ENCODE data around the gene AKT2. TPM values are rescaled to one million over a fixed set of nuclear protein-coding genes. Genes with fewer than 3 reads are reported as not detected.

AKT2 gene
- total RNA-seq, 1 experiment from 2014 or later, result 98.3 TPM

DNA sequence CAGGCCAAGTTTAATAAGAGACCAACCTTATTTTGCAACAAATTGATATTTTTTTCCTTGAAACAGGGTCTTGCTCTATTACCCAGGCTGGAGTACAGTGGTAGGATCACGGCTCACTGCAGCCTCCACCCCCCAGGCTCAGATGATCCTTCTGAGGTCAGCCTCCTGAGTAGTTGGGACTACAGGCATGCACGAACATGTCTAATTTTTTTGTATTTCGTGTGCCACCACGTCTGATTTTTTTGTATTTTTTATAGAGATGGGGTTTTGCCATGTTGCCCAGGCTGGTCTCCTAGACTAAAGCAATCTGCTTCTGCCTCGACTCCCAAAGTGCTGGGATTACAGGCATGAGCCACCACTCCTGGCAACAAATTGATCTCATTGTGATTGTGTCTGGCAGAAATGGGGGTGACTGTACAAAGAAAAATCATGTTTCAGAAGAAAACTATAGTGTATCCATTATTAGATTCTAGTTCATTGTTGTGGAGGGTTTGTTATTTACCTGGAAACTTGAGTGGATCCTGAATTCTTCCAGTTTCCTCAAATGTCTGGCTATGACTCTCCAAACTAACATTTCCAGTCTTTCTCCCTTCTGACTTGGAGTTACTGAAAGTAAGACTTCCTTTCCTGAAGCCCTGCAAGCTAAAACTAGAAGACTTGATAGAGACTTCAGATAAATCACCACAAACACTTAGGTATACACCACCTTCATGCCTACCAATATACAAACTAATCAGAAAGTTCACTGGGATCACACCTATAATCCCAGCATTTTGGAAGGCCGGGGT lies 17.3 kb upstream of the AKT2 start:
- DNase-seq (ENCODE audit: low read depth), result no peak

DNA sequence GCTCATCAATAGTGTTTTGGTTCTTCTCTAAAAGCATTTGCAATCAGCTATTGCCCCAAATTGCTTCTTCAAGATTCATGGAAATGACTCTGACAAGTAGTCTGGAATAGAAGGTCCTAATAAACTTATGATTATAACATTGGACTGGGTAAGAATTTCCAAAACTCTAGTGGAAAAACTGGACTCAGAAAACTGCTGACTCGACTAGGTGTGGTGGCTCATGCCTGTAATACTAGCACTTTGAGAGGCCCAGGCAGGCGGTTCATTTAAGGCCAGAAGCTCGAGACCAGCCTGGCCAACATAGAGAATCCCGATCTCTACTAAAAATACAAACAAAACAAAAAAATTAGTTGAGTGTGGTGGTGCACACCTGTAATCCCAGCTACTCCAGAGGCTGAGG lies 15.5 kb upstream of the AKT2 start:
- no peak for DNase-seq (ENCODE audit: low read depth)

DNA sequence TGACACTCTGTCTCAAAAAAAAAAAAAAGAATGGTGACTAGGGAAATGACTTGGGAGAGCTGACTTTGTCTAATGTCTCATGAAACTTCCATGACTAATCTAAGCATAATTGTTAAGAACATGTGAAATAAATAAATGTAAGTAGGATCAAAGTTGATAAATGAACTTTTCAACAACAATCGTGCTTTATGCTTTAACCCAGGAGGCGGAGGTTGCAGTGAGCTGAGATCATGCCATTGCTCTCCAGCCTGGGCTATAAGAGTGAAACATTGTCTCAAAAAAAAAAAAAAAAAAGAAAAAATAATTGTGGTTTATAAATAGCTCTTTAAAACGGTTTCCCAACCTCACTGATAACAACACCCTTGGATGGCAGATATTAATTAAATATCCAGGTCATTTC lies 12.9 kb upstream of the AKT2 start:
- DNase-seq (ENCODE audit: low read depth), result no peak

DNA sequence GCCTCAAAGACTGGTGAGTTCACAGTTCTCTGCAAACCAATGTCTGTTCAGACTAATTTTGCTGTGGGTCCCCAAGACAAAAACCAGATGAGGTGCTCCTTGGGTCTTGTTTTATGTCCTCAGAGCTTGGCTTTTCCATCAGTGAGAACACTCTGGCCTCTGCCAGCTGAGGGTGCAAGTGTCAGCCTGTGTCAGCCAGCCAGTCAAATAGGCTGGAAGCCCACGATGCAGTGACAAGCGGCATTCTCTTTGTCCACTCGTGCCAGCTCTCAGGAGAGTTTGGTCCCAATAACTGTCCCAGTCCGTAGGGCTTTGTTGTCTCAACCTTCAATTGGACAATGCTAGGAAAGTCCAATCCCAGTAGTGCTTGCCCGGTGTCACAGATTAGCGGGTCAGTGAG lies 9.4 kb upstream of the AKT2 start:
- DNase-seq (ENCODE audit: low read depth), result no peak

DNA sequence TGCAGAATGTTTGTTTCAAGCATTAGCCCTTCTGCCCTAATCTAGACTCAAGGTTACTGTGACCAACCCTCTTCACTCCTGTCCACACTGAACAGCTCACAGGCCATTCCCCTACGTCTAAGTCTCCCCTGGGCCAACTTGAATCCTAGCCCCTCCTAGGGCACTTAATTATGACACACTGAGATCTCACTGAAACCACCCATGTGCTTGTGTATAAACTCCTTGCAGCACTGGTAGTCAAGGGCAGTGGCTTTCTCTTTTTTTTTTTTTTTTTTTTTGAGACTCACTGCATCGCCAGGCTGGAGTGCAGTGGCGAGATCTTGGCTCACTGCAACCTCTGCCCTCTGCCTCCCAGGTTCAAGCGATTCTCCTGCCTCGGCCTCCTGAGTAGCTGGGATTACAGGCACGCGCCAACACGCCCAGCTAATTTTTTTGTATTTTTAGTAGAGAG lies 1.9 kb upstream of the AKT2 start:
- no peak for DNase-seq (ENCODE audit: low read depth)

DNA sequence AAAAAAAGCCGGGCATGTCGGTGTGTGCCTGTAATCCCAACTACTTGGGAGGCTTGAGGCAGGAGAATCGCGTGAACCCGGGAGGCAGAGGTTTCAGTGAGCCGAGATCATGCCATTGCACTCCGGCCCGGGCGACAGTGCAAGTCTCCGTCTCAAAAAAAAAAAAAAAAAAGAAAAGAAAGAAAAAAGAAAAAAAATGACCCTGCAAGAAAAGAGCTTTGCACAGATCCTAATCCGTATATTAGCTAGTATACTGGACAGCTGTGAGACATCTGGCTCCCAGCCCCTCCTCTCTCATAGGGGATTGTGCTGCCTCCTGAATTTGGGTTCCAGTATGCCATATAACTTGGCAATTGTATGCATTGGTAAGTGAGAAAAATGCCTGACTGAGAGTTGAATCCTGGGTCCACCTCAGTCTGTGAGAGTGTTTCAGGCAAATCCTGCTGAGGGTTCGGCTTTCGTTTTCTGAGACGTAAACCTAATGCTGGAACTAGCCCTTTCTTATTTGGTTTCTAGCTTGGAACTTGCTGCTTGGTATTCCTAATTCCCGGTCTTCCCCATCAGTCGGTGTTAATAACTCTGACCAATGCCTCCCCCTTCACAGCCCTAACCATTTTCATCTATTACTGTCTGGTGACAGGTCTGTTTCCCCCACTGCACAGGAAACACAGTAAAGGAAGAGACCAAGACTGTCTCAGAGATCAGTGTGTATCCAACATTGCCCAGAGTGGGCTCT lies 1.3 kb upstream of the AKT2 start:
- no peak for DNase-seq (ENCODE audit: low read depth)

DNA sequence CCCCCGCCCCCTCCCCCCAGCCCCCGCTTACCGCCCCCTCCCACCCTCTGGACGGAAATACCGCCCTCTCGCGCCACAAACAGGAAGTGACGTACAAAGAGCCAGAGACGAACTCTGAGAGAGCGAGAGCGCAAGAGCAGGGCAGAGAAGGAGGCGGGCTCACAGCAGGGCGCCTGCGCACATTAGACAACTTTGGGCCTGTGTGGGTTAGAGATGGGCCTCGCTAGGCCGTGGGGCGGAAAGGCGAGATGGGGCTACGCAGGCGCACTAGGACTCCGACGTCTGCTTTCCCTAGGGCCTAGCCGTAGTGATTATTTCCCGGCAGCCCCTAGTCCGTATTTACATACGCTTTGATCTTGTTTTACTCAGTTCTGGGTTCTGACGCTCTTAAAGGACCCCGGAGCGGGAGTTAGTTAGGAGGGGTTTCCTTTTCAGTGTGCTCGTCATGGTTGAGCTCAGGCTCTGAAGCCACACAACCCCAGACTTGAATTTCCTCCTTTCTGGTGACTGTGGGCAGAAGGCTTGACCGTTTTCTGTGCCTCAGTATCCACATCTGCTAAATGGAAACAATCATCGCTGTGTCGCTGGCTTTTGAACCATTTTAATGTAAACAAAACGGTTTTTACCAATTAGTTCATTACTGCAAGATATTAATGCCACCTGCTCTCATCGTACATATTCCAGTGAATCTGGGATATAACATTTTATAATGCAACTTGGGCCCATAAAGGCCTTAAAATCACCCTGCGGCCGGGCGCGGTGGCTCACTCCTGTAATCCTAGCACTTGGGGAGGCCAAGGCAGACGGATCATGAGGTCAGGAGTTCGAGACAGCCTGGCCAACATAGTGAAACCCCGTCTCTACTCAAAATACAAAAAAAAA lies 449 bp upstream of the AKT2 start:
- DNase-seq (ENCODE audit: low read depth), result peak; percentile 99

DNA sequence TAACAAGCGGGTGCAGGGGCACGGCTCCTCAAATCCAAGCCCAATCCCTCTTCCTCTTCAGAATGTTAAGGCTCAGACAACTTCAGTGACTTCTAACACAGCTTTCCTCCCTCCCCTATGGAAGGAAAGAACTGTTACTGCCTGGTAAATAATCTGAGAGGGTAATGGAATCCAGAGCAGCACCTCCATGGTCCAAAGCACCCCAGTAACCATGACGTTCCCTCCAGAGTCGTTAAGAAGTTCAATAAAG lies 969 bp downstream of the AKT2 start:
- DNase-seq (ENCODE audit: low read depth), result no peak

DNA sequence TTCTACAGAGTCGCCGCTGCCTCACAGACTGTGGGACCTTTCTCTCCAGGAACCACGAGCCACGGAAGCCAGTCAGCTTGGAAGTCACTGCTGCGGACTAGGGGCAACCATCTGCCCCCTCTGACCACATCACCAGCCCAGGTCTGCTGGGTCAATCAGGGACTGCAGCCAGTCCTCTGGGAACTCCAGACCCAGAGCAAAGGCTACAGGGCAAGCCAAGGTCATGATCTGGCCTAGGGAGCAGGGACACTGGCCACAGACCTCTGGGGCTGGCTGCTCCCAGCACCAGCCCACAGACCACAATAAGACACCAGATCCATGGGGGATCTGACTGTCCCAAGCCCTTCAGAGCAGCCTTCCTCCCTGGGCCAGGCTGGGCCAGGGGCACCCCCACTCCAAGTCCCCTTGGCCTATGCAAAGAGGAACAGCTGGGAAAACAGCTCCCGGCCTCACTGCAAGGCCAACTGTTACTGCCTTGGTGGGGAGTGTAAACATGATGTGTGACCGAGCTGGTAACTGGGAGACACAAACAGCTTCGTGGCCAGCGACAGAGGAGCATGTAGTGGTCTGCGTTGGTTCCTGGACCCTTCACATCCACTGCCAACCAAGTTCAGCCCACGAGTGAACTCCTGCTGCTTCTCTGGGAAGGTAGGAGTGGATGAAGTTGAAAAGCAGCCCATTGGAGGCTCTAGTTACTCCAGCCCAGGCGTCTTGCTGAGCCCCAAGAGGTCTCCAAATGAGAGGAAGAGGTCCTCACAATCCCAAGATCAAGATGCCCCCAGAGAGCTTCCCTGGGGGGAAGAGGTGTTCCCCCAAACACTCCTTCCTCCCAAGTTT lies 1.5 kb downstream of the AKT2 start:
- DNase-seq (ENCODE audit: low read depth), result no peak

DNA sequence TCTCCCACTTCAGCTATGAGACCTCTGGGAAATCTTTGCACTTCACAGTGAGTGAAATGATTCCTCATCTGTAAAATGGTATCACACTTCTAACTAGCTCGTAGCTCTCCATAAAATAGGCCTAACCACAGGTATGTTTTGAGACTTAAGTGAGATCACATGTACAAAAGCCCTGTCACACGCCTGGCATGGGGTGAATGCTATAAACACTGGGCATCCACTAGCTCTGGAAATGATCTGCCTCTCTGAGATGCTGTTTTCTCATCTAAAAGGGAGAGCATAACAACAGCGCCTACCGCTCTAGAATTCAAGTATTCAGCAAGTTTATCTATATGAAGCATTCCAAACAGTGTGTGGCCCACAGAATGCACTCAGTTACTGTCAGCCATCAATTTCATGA lies 2.2 kb downstream of the AKT2 start:
- no peak for DNase-seq (ENCODE audit: low read depth)

DNA sequence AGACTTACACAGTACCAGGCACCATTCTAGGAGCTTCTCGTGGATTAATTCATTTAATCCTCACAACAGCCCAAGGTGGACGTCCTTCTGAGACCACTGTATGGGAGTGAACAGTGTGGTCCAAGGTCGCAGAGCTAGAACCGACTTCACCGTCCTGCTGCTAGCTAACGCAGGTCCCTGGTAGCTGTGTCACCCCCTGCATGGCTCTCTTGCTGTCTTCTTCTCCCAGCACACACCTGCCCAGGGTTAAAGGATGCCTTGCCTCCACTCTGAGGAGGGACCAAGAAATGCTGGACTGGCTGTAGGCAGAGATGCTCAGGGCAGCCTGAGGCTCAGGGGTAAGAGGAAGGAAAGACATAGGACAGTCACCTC lies 3.0 kb downstream of the AKT2 start:
- no peak for DNase-seq (ENCODE audit: low read depth)

DNA sequence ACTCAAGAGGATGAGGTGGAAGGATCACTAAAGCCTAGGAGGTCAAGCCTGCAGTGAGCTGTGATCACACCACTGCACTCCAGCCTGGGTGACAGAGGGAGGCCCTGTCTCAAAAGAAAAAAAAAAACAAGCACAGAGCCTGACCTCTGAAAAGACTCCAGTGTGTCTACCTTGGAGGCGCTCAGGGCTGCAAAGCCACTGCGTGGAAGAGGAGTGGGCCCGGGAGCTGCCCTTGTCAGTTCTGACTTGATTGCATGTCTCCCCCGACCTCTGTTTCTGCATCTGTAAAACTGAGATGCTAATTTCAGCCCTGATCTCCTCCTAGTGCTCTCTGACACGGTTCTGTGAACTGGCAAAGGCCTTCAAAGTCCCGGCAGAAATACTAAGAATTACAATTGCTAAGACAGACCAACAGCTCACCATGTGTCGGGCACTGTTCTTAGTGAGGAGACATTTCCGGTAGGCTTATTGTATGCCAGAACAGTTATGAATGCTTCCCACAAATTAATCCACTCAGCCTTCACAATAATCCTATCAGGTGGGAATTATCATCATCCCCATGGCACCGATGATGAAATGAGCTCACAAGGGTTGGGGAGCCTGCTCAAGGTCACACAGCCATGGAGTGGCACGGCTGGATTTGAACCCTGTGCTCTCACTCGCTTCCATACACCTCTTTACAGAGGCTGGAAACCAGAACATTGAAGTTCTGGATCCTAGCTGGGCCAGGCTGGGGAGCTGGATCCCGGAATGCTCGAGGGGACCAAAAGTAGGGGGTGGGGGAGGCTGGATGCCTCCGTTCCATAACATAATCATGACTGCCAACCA lies 3.5 kb downstream of the AKT2 start:
- DNase-seq (ENCODE audit: low read depth), result no peak

DNA sequence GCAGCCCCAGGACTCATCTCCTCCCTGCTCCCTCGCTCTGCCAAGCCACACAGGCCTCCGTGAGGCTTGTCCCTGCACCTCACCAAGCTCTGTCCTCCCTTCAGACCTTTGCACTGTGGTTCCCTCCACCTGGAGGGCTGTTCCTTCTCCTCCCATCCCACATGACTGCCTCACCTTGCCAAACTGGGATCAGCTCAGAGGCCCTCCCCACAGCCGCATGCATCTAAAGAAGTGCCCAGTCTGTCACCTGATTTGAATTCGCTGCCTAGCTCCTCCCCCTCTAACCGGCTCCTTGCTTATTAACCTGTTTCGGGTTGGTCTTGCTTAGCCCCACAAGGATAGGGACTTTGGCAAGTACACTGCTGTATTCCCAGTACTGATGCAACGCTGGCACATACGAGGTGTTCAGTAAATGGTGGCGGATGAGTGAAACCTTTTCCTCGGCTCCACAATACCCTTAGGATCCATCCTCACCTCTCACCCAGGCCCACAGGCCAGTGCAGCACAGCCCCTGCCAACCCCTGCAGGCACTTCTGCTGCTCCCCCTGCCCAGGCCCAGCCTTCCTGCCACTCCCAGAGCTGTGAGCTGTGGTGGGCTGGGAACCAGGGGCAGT lies 4.4 kb downstream of the AKT2 start:
- no peak for DNase-seq (ENCODE audit: low read depth)

DNA sequence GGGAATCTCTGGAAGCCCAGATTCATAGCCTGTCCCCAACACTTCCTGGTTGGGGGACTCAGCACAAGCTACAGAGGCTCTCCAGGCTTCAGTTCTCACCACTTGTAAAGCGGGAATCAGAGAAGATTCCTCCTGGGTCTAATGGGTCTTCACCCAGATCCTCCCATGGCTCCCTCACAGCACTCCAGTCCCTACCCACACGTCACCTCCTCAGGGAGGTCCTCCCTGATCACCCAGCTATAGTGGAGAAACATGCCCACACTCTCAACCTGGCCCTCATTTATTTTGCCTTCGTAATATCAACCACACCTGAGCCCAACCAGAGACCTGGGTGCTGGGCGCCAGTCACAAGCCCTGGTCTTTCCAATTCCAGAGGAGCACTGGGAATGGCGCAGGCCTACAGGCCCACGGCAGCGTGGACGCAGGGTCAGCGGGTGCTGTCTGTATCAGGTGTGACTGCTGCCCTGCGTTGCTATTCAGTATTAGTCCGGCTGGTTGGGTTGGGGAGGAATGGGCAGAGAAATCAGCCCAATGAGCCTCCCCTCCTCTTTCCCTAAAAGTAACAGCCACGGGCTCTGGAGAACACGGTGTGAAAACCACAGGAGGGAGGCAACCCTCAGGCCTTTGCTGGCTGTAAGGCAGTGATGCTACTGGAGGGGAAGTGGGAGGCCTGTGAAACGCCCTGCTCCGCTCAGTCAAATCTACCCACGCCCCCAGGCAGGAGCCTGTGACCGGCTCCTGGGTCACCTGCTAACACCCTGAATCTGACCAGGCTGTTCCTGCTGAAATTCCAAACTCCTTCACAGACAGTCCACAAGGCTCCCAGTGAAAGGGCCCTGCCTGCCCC lies 5.2 kb downstream of the AKT2 start:
- DNase-seq (ENCODE audit: low read depth), result no peak

DNA sequence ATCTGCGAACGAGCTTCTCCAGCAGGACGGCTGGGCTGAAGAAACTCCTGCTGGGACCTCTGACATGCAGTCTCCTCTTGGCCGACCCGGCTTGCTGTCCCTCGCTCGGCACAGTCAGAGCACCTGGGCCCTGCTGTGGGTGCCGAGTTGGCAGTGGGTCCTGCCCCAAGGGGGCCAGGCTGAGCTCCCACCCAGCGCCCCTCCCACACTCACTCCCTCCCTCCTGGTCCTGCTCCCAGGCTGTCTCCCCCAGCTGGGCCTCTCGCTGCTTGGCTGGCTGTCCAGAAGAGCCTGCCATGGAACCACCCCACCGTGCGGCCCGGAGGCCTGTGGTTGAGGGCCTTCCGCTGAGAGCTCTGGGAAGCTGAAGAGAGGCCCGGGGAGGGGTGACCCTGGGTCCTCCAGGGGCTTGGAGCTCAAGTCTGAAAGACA lies 6.0 kb downstream of the AKT2 start:
- DNase-seq (ENCODE audit: low read depth), result no peak

DNA sequence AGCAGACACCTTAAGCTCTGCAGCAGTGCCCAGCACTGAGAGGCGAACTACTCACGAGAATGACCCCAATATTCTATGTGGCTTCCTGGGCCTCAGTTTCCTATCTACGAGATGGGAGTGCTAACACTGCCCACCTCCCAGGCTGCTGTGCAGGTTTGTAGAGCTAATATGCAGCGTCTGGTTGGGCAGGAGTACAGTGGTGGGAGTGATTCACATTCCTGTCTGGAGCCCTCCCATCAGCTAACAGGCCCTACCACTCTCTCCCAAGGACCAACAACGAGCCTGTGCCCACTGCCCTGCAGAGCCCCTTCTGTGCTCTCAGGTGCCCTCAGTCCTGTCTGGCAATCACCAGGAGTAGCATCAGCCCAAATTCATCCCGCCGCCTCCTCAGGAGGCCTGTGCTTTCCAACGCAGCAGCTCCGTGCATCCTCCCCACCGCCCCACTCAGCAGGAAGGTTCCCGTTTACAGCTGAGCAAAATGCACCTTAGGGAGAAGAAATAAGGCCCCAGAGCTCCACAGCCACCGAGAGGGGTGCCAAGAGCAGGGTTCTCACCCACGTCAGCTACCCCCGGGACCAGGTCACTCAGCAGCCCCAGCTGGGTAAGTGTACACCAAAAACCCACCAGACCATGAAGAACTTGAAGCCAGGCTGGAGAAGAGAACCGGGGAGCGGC lies 6.6 kb downstream of the AKT2 start:
- no peak for DNase-seq (ENCODE audit: low read depth)

DNA sequence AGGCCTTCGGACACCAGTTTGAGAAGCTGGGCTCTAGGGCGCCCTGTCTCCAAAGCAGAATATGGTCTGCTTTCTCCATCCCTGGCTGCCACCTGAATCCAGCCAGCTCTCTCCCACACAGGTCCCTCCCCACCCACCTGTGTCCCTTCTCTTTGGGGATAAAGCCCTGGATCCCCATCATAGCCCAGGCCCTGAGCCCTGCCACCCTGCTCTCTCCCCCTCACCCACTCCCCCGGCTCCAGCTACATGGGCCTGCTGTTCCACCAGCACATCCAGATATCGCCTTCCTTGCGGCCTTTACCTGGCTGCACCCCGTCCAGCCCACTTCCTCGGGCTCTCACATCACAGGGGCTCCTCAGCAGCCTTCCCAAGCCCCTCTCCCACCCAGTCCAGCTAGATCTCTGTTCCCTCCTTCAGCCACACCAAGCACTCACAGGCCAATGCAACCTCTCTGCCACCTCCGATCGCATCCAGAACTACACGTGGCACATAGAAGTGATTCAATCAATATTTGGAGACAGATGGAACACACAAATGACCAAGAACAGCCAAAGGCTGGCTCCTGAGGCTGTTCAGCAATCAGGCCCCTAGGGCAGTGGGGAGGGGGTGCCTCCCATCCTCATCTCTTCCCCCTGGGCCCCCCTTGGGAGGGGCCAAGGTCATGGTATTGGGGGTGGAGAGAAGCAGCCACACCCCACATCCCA lies 7.6 kb downstream of the AKT2 start:
- no peak for DNase-seq (ENCODE audit: low read depth)

Measured in M059J (cell line).